Activated naive CD4-positive, alpha-beta T cell treated with anti-CD3 and anti-CD28 coated beads for 36 hours (primary cell): Measurements from ENCODE around the gene RNF111. TPM values are rescaled to one million over a fixed set of nuclear protein-coding genes. Genes with fewer than 3 reads are reported as not detected.
A peak's percentile ranks its signal among the peaks of the same experiment; 100 is the strongest.

Experiments
- CTCF ChIA-PET: fragments of 350-600 bp; sonication (Branson Sonifier 250); formaldehyde crosslinking; loops from one replicate; lab custom pipeline; 2021; ENCODE audit warnings: antibody characterized with exemption; lab: Charles Lee
- DNase-seq: peaks from one replicate; pipeline ENCODE4 v3.0.0-alpha.2; 2020
- H3K27ac Mint-ChIP-seq: one replicate; pipeline ENCODE4 v1.8.0; 2021; ENCODE audit warnings: mild to moderate bottlenecking, mixed read lengths
- H3K27me3 Mint-ChIP-seq: one replicate; pipeline ENCODE4 v1.8.0; 2021; ENCODE audit warnings: low read depth, mixed read lengths
- H3K36me3 Mint-ChIP-seq: one replicate; pipeline ENCODE4 v1.8.0; 2021; ENCODE audit warnings: low read depth, mixed read lengths
- H3K4me1 Mint-ChIP-seq: one replicate; pipeline ENCODE4 v1.8.0; 2021; ENCODE audit warnings: low read depth, mixed read lengths
- H3K4me3 Mint-ChIP-seq: one replicate; pipeline ENCODE4 v1.8.0; 2021; ENCODE audit warnings: mild to moderate bottlenecking, moderate library complexity, mixed read lengths
- H3K9me3 Mint-ChIP-seq: one replicate; pipeline ENCODE4 v1.8.0; 2021; ENCODE audit warnings: mixed read lengths
- intact Hi-C: fragments of 100-400 bp; cut with micrococcal nuclease; formaldehyde crosslinking; loops from one replicate; pipeline ENCODE4 v1.15.1; 2023
- total RNA-seq, 2 experiments: library from RNA; stranded (reverse); gene quantifications; one replicate each; pipeline ENCODE4 v1.2.3, GENCODE V29; 2021

The RNF111 gene
- total RNA-seq, 2 experiments from 2014 or later = 17.8 to 19.8 TPM

GRCh38 chr15:59029554-59029953 lies 42.1 kb downstream of the RNF111 start:
- CTCF ChIA-PET = interaction anchor here (0.7 to 1.4 kb wide), 3 partner anchors 26 to 259 kb away, joined by 3 to 4 read pairs (median 3); partner anchors contain the start of gene MINDY2
- no peaks in the 10 kb centered on the region for H3K27me3 Mint-ChIP-seq
- H3K4me3 Mint-ChIP-seq = no peak overlapping the region
- H3K4me1 Mint-ChIP-seq = peaks cover 45% of the 10 kb centered on the region
- no peaks in the 10 kb centered on the region for H3K9me3 Mint-ChIP-seq
- intact Hi-C loops = no loop called here
- H3K27ac Mint-ChIP-seq = no peak overlapping the region
- DNase-seq = no peak
- H3K36me3 Mint-ChIP-seq = peaks cover 34% of the 10 kb centered on the region

DNA sequence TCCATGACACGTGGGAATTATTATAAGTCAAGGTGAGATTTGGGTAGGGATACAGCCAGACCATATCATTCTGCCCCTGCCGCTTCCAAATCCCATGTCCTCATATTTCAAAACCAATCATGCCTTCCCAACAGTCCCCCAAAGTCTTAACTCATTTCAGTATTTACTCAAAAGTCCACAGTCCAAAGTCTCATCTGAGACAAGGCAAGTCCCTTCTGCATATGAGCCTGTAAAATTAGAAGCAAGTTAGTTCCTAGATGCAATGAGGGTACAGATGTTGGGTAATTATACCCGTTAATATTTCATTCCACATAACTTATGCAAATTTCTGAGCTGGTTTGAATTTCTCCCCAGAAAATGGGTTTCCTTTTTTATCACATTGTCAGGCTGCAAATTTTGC lies 47.7 kb downstream of the RNF111 start:
- H3K4me1 Mint-ChIP-seq = peaks cover 52% of the 10 kb centered on the region
- CTCF ChIA-PET = no interaction called here

GRCh38 chr15:59039225-59039624 lies 51.8 kb downstream of the RNF111 start:
- H3K4me3 Mint-ChIP-seq = no peak overlapping the region
- H3K27me3 Mint-ChIP-seq = no peaks in the 10 kb centered on the region
- DNase-seq = no peak
- peak overlapping the region; percentile 66 for H3K27ac Mint-ChIP-seq
- intact Hi-C loops = loop anchor here (5.0 kb wide), 1 partner anchor 52 kb away; the partner anchor contains the start of gene RNF111
- peaks cover 54% of the 10 kb centered on the region for H3K4me1 Mint-ChIP-seq
- CTCF ChIA-PET = no interaction called here
- peaks cover 39% of the 10 kb centered on the region for H3K36me3 Mint-ChIP-seq
- peaks cover 9% of the 10 kb centered on the region for H3K9me3 Mint-ChIP-seq

More for the DNA sequence above, 47.7 kb downstream of the RNF111 start:
- no peak overlapping the region for H3K4me3 Mint-ChIP-seq
- H3K9me3 Mint-ChIP-seq = peaks cover 9% of the 10 kb centered on the region
- H3K36me3 Mint-ChIP-seq = peaks cover 54% of the 10 kb centered on the region
- intact Hi-C loops = loop anchor here (5.0 kb wide), 1 partner anchor 48 kb away; the partner anchor contains the start of gene RNF111
- DNase-seq = no peak
- H3K27me3 Mint-ChIP-seq = no peaks in the 10 kb centered on the region
- no peak overlapping the region for H3K27ac Mint-ChIP-seq

- Mint-ChIP-seq H3K4me1 (peaks cover 43% of the 10 kb centered on the region), H3K9me3 (no peaks in the 10 kb centered on the region), H3K4me3 (no peak overlapping the region), H3K27ac (no peak overlapping the region), H3K36me3 (peaks cover 24% of the 10 kb centered on the region), H3K27me3 (no peaks in the 10 kb centered on the region)
- CTCF ChIA-PET = interaction anchor here (1.5 kb wide), 1 partner anchor 63 kb away, joined by 3 read pairs; no protein-coding TSS in a partner anchor
- intact Hi-C loops = no loop called here
- no peak for DNase-seq
Observed at GRCh38 chr15:59042041-59042440, 54.6 kb downstream of the RNF111 start.

DNA sequence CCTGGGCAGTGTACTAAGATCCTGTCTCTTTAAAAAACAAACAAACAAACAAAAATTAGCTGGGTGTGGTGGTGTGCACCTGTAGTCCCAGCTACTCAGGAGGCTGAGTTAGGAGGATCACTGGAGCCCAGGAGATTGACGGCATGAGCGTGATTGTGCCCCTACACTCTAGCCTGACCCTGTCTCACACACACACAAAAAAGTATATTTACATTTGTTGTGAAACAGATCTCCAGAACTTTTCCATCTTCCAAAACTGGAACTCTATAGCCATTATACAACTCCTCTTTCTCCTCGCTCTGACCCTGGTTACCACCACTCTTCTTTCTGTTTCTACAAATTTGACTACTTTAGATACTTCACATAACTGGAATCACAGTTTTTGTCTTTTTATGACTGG lies 61.4 kb downstream of the RNF111 start:
- H3K36me3 Mint-ChIP-seq = peaks cover 12% of the 10 kb centered on the region
- H3K9me3 Mint-ChIP-seq = no peaks in the 10 kb centered on the region
- intact Hi-C loops = no loop called here
- DNase-seq = no peak
- no peak overlapping the region for H3K4me3 Mint-ChIP-seq
- no peaks in the 10 kb centered on the region for H3K27me3 Mint-ChIP-seq
- no peak overlapping the region for H3K27ac Mint-ChIP-seq
- CTCF ChIA-PET = no interaction called here
- peaks cover 24% of the 10 kb centered on the region for H3K4me1 Mint-ChIP-seq

DNA sequence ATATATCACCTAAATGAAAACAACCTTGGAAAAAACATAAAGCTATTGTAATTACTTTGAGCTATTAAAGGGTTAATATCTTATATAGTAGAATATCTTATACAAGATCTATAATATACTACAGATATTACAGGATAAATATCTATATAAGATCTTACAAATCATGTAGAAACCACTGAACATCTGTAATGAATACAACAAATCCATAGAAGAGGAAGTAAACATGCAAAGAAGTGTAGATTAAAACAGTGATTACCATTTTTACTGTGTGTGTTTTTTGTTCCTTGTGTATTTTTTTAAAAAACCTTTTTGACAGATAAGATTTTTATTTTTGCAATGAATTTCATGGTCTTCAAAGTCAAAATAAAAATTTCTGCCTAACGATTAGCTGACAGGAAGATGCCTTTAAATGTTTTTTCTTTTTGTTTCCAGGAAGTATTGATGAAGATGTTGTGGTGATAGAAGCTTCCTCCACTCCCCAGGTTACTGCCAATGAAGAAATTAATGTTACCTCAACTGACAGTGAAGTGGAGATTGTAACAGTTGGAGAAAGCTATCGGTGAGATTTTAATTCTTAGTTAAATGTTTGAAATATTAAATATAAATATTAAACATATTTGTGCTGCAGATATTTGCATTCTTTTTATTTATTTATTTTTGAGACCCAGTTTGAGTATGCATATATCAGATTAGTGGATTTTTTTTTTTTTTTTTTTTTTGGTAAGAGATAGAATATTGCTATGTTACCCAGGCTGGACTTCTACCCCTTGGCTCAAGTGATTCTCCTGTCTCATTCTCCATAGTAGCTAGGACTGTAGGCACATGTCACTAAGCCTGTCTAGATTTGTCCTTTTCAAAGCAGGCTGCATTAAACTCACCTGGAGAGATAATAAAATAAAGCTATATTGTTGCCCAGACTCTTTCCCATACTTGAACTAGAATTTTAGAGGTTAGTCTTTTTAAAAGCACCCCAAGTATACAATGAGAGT lies 64.7 kb downstream of the RNF111 start:
- DNase-seq = no peak
- Mint-ChIP-seq H3K9me3 (no peaks in the 10 kb centered on the region), H3K36me3 (peaks cover 18% of the 10 kb centered on the region), H3K4me1 (peaks cover 17% of the 10 kb centered on the region), H3K27ac (no peak overlapping the region), H3K4me3 (no peak overlapping the region), H3K27me3 (no peaks in the 10 kb centered on the region)
- CTCF ChIA-PET = interaction anchor here (0.5 to 0.6 kb wide), 4 partner anchors 27 to 1893 kb away, joined by 3 to 6 read pairs (median 4); no protein-coding TSS in a partner anchor
- intact Hi-C loops = no loop called here

DNA sequence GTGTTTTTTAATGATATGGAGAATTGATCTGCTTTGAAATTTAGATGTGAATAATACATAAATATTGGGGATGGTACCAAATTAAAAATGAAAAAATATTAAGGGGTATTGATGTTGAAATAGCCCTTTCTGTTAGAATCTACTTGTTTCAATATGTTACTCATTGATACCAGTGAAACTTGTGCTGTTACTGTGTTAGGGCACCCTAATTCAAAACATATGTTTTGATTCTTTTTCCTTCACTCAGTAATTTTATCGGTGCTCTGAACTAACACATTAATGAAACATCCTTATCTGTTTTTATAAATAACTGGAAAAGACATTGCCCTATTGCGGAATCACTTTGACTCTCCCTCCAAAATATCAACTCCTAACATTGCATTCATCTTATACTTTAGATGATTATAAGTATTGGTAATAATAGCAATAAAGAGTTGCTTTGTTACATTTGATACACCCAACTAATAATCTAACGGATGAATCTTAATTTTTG lies 65.5 kb downstream of the RNF111 start:
- no peak overlapping the region for H3K4me3 Mint-ChIP-seq
- CTCF ChIA-PET = no interaction called here
- no peak for DNase-seq
- intact Hi-C loops = no loop called here
- peaks cover 18% of the 10 kb centered on the region for H3K36me3 Mint-ChIP-seq
- no peaks in the 10 kb centered on the region for H3K9me3 Mint-ChIP-seq
- H3K4me1 Mint-ChIP-seq = peaks cover 17% of the 10 kb centered on the region
- H3K27me3 Mint-ChIP-seq = no peaks in the 10 kb centered on the region
- no peak overlapping the region for H3K27ac Mint-ChIP-seq

DNA sequence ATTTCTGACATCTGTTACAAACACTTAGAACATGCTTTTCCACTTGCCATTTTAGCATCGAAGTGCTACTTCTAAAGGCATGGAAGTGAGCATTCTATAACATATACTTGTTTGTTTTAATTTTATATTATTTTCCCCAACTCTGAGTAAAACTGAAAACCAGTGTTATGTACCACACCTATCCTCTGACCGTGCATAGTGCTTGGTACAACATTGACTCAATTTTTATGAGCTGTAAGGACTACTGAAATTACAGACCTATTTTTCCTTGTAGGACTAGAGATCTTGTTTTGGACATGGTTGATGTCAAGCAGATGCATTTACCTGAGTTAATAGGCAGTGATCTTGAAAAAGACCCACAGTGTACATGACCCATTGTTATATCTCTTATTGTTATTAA lies 66.0 kb downstream of the RNF111 start:
- Mint-ChIP-seq H3K4me1 (peaks cover 13% of the 10 kb centered on the region), H3K27me3 (no peaks in the 10 kb centered on the region), H3K27ac (no peak overlapping the region), H3K36me3 (peaks cover 16% of the 10 kb centered on the region), H3K9me3 (no peaks in the 10 kb centered on the region), H3K4me3 (no peak overlapping the region)
- DNase-seq = no peak
- intact Hi-C loops = no loop called here
- CTCF ChIA-PET = no interaction called here

DNA sequence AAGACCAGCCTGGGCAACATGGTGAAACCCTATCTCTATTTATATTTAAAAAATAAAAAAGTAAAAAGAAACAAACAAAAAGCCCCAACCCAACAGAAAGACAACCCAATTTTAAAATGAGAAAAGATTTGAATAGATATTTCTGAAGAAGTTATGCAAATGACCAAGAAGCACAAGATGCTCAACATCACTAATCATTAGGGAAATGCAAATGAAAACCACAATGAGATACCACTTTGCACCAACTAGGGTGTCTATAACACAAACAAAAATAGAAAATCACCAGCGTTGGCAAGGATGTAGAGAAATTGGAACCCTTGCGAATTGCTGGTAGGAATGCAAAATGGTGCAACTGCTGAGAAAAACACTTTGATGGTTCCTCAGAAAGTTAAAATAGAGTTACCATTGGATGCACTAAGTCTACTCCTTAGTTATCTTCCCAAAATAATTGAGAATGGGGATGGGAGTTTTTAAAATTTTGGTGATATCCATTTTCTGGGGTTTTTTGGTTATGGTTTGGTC lies 71.7 kb downstream of the RNF111 start:
- H3K4me1 Mint-ChIP-seq = peaks cover 2% of the 10 kb centered on the region
- CTCF ChIA-PET = interaction anchor here (0.9 kb wide), 1 partner anchor 19 kb away, joined by 3 read pairs; no protein-coding TSS in a partner anchor
- H3K9me3 Mint-ChIP-seq = no peaks in the 10 kb centered on the region
- no peaks in the 10 kb centered on the region for H3K27me3 Mint-ChIP-seq
- no peak overlapping the region for H3K4me3 Mint-ChIP-seq
- intact Hi-C loops = no loop called here
- peaks cover 21% of the 10 kb centered on the region for H3K36me3 Mint-ChIP-seq
- H3K27ac Mint-ChIP-seq = no peak overlapping the region
- no peak for DNase-seq

GRCh38 chr15:59060348-59060747 lies 72.9 kb downstream of the RNF111 start:
- H3K27ac Mint-ChIP-seq = no peak overlapping the region
- H3K36me3 Mint-ChIP-seq = peaks cover 22% of the 10 kb centered on the region
- H3K4me1 Mint-ChIP-seq = peaks cover 2% of the 10 kb centered on the region
- CTCF ChIA-PET = no interaction called here
- H3K27me3 Mint-ChIP-seq = no peaks in the 10 kb centered on the region
- H3K4me3 Mint-ChIP-seq = no peak overlapping the region
- no peak for DNase-seq
- H3K9me3 Mint-ChIP-seq = no peaks in the 10 kb centered on the region
- intact Hi-C loops = no loop called here

GRCh38 chr15:59063042-59063441 lies 75.6 kb downstream of the RNF111 start:
- H3K27me3 Mint-ChIP-seq = no peaks in the 10 kb centered on the region
- no peak overlapping the region for H3K4me3 Mint-ChIP-seq
- intact Hi-C loops = no loop called here
- H3K27ac Mint-ChIP-seq = no peak overlapping the region
- no peak for DNase-seq
- H3K9me3 Mint-ChIP-seq = no peaks in the 10 kb centered on the region
- H3K4me1 Mint-ChIP-seq = peaks cover 4% of the 10 kb centered on the region
- CTCF ChIA-PET = no interaction called here
- H3K36me3 Mint-ChIP-seq = peaks cover 27% of the 10 kb centered on the region

DNA sequence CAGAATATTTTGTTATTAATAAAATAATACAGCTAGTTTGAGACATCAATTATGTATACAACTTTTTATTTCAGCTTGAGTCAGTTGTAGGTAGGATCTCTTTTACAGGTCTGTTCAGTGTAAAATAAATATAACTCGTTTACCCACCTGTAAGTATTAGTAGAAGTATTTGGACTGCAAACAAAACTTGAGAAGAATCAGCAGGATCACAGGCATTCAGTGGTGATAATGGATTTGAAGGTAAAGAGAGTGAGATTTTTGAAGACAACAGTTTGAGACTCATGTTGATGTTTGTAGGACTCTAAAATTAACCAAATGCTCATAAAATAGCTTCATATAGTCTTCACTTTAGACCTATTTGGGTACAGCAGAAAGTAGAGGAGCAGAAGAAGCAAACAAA lies 82.0 kb downstream of the RNF111 start:
- H3K27ac Mint-ChIP-seq = no peak overlapping the region
- peaks cover 7% of the 10 kb centered on the region for H3K4me1 Mint-ChIP-seq
- no peaks in the 10 kb centered on the region for H3K27me3 Mint-ChIP-seq
- no peak overlapping the region for H3K4me3 Mint-ChIP-seq
- CTCF ChIA-PET = interaction anchor here (0.7 kb wide), 1 partner anchor 11 kb away, joined by 4 read pairs; no protein-coding TSS in a partner anchor
- no peaks in the 10 kb centered on the region for H3K9me3 Mint-ChIP-seq
- H3K36me3 Mint-ChIP-seq = peaks cover 32% of the 10 kb centered on the region
- intact Hi-C loops = no loop called here
- no peak for DNase-seq
